Non-pigmented ciliary epithelial cell (primary cell): ENCODE measurements around the gene AZU1.
"Not testable (repeated sequence)": the region's sequence is repeated elsewhere in the genome, so short reads cannot be mapped to it uniquely, and the experiment has no call there.

Experiments
- DNase-seq: peaks from one replicate; pipeline ENCODE4 v3.0.0-alpha.2; 2010; ENCODE audit warnings: low read depth

The AZU1 gene

DNA sequence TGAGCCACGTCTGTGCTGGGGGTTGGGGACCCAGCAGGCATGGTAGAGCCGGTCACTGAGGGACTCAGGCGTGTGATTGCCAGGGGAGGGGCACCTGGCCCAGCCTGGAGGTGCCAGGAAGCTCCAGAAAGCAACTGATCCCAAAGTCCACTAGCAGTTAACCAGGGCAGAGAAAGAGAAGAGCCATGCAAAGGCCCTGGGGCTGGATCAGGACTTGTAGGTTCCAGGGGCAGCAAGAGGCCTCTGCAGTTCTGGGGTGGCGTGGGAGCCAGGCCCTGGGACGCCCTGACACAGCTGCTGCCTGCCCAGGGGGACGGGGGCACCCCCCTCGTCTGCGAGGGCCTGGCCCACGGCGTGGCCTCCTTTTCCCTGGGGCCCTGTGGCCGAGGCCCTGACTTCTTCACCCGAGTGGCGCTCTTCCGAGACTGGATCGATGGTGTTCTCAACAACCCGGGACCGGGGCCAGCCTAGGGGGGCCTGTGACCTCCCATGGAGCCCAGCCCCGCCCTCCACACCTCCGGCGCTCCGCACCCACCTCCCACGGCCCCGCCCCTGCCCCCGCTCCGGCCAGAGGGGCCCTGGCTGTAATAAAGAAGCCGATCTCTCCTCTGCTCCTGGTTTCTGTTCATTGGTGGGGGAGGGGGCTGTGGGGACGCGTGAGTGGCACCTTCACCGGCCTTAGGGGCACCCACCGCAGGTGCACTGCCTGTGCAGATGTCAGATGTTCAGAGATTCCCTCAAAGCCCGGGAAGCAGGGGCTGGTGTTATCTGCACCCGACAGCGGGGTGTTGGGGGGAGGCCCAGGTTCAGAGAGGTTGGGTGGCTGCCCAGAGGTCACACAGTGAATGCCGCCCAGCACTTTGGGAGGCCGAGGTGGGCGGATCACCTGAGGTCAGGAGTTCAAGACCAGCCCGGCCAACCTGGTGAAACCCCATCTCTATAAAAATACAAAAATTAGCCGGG is 4.1 kb downstream of the AZU1 start:
- DNase-seq: no peak

DNA sequence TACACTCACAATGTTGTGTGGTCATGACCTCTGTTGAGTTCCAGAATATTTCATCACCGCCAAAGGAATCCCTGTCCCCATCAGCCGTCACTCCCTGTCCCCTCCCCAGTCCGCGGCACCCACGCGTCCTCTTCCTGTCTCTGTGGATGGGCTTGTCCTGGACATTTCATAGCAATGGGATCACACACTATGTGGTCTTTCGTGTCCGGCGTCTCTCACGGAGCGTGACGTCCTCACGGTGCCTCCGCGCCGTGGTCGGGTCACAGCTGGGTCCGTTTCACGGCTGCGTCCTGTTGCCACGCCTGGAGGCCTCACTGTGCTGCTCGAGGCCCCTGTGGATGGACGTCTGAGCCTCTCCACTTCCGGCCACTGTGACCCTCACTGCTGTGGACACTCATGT is 6.6 kb downstream of the AZU1 start:
- DNase-seq: no peak

DNA sequence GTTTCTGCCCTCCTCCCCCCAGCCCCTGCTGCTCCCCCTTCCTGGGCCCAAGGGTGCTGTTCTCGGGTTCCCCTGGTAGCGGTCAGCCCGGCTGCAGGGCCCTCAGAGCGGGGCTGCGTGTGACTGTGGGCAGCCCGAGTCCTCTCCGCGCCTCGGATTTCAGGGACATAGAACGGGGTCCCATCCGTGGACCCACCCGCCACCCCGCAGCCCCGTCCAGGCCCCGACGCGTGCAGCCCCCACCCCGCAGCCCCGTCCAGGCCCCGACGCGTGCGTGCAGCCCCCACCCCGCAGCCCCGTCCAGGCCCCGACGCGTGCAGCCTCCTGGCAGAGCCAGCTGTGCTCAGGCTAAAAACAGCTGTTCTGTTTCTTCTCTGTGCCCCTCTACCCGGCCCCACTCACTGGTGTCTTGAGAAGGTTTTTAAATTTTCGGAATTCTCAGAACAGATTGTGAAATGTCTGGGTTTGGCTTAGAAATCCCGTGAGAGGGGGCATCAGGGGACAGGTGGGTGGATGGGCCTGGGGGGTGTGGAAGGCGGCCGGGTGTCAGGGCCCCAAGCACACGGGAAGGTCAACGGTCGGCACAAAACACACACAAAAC is 7.7 kb downstream of the AZU1 start:
- no peak for DNase-seq

DNA sequence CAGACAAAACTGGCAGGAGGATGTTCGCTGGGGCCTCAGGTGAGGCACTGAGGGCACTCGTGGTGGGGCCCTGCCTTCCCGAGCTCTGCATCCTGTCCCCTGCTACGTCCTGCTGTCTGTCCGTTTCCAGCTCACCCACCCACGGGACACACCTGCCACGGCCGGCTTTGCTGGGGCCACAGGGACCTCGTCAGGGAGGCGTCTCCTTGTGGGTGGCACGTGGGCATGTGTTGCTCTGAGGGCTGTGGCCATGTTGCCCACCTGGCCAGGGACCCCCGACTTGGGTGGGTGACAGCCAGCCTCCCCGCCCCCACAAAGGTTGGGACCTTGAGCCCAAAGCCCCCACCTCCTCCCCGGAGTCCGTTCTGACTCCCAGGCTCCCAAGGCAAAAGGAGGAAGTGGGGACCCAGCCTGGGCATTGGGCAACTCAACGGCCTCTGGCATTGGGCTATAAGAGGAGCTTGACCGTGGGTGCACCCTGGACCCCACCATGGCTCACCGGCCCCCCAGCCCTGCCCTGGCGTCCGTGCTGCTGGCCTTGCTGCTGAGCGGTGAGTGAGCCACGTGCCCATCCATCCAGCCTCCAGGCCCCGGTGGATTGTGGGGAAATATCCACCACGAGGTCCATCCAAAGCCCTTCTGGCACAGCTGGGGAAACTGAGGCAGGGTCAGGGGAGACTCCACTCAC is 13.0 kb downstream of the AZU1 start, which contains the start of gene PRTN3:
Gene PRTN3 (plus strand): TSS at position 481 of the 688 bp plus-strand sequence. CDS start 10 bp downstream, at position 491.
- DNase-seq: no peak

DNA sequence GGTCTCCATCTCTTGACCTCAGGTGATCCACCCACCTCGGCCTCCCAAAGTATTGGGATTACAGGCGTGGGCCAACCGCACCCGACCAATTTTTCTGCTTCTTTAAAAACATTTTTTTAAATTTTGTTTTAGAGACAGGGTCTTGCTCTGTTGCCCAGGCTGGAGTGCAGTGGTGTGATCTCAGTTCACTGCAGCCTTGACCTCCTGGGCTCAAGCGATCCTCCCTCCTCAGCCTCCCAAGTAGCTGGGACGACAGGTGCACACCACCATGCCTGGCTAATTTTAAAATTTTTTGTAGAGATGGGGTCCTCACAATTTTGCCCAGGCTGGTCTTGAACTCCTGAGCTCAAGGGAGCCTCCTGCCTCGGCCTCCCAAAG is 15.2 kb downstream of the AZU1 start:
- DNase-seq: not testable (repeated sequence)

DNA sequence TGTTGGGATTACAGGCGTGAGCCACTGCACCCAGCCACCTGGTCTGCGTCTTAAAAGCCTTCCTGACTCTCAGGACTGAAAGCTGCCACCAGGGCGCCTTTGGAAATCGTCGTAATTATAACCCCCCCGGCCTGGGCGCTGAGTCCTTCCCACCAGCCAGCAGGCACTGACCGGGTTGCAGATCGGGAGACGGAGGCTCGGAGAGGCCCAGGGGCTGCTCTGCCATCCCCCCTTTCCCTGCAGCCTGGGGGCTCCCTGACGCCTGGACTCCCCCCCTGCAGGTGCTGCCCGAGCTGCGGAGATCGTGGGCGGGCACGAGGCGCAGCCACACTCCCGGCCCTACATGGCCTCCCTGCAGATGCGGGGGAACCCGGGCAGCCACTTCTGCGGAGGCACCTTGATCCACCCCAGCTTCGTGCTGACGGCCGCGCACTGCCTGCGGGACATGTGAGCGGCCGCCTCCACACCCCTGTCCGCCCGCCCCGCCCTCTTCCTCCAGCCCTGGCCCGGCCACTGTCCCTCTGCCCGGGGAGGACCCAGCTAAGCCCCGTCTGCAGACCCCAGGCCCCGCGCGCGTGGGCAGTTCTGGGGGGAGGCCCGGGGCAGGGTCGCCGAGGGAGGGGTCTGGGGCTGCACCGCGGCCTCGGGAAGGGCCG is 15.7 kb downstream of the AZU1 start:
- DNase-seq: no peak

DNA sequence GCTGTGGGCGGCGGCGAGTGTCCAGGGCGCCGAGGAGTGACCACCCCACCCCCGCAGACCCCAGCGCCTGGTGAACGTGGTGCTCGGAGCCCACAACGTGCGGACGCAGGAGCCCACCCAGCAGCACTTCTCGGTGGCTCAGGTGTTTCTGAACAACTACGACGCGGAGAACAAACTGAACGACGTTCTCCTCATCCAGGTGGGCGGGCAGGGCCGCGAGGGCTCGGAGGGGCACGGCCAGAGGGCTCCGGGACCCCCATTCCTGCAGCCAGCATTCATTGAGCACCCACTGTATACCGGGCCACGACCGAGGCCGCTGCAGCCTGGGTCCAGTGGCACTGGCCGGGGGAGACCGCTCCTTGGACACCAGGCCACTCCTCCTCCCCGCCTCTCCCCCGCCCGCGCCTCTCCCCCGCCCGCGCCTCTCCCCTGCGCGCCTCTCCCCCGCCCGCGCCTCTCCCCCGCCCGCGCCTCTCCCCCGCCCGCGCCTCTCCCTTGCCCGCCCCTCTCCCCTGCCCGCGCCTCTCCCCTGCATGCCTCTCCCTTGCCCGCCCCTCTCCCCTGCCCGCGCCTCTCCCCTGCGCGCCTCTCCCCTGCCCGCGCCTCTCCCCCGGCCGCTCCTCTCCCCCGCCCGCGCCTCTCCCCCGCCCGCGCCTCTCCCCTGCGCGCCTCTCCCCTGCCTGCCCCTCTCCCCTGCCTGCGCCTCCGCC is 16.4 kb downstream of the AZU1 start:
- no peak for DNase-seq

DNA sequence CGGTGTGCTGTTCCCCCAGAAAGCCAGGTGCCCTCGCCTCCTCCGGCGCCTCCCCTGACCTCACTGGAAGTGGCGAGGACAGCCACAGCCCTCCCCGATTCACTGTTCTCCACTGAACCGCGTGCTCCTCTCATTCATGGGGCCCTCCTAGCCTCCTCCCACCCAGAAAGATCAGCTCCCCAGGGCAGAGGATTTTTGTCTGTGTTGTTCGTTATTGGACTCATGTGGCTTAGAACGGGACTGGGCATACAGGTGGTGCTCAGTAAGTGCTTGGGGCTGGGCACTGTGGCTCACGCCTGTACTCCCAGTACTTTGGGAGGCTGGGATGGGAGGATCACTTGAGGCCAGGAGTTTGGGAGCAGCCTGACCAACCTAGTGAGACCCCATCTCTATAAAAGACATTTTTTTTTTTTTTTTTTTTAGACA is 16.9 kb downstream of the AZU1 start:
- DNase-seq: no peak

DNA sequence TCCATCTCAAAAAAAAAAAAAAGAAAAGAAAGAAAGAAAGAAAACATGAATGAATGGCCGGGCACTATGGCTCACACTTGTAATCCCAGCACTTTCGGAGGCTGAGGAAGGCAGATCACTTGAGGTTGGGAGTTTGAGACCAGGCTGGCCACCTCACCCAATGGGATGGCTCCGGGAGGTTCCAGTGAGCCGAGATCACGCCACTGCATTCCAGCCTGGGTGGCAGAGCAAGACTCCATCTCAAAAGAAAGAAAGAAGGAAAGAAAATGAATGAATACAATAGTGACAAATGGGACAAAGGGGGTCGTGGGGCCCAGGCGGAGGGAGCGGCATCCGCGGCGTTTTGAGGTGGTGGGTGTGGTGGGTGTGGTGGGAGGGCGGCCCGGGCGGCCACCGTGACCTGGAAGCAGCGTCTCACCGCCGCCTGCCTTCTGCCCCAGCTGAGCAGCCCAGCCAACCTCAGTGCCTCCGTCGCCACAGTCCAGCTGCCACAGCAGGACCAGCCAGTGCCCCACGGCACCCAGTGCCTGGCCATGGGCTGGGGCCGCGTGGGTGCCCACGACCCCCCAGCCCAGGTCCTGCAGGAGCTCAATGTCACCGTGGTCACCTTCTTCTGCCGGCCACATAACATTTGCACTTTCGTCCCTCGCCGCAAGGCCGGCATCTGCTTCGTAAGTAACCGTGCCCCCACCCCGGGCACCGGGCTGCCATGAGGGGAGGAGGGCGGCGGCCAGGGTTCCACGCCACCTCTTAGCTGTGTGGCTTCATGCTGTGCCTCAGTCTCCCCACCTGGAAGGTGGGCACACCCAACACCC is 18.3 kb downstream of the AZU1 start:
- no peak for DNase-seq

DNA sequence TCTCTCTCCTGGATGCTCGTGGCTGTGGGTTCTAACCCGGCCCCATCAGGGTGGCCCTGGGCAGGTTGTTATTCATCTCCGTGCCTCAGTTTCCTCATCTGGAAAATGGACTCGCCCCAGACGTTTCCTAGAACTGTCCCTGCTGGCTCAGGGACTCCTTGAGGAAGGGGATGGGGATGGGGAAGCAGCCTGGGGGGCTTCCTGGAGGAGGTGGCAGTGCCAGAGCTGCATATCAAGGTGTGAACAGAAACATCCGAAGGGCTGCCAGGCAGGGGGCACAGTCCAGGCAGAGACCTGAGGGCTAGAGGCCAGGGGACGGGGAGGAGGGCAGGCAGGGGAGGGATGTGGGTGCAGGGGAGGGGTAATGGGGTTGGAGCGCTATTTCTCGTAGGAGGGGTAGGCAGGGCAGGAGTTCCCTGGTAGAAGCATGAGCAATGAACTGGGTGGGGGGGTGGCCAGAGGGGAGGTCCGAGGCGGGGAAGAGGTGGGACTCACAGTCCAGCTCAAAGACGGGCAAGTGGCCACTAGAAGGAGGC is 20.8 kb downstream of the AZU1 start:
- DNase-seq: no peak

DNA sequence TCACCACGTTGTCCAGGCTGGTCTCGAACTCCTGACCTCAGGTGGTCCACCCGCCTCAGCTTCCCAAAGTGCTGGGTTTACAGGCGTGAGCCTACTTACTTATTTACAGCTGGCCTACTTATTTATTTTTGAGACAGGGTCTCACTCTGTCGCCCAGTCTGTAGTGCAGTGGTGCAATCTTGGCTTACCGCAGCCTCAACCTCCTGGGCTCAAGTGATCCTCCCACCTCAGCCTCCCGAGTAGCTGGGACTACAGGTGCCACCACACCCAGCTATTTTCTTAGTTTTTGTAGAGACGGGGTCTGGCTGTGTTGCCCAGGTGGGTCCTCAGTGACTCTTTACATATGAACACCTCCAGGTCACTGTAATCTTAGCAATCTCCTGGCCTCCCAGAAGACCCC is 21.6 kb downstream of the AZU1 start:
- DNase-seq: not testable (repeated sequence)

DNA sequence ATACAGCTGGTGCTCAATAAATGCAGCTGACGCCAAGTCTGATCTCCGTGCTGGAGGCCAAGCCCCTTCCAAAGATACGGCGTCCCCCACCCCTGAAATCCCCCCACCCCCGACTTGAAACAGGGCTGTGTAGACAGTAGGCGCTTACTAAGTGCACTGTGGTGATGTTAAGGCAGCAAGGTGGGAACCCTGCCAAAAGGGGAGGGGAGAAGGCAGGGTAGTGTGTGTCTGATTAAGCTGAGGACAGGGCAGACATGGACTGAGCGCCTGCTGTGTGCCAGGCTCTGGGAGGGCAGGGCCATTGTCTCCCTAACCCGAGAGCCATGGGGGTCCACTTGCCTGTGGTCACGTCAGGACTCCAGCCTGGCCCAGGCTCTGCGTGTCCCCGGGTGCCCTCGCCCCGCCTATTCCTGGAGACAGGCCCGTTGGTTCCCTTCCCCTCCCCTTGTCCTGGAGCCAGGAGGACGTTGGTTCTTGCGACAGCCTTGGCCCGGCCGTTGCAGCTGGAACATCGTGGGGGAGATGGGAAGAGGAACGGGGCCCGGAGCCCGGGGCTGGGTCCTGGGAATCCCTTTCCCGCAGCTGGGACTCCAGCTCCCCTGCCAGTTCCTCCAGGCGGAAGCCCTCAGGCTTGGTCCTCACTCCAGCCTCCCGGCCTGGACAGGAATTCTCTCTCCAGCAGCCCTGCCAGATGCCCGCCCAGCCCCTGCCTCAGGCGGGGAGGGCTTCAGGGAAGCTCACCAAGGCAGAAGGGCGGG is 22.8 kb downstream of the AZU1 start:
- no peak for DNase-seq

DNA sequence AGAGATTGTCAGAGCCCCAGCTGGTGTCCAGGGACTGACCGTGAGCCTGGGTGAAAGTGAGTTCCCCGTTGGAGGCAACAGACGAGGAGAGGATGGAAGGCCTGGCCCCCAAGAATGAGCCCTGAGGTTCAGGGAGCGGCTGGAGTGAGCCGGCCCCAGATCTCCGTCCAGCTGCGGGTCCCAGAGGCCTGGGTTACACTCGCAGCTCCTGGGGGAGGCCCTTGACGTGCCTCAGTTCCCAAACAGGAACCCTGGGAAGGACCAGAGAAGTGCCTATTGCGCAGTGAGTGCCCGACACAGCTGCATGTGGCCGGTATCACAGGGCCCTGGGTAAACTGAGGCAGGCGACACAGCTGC is 23.3 kb downstream of the AZU1 start:
- DNase-seq: no peak

DNA sequence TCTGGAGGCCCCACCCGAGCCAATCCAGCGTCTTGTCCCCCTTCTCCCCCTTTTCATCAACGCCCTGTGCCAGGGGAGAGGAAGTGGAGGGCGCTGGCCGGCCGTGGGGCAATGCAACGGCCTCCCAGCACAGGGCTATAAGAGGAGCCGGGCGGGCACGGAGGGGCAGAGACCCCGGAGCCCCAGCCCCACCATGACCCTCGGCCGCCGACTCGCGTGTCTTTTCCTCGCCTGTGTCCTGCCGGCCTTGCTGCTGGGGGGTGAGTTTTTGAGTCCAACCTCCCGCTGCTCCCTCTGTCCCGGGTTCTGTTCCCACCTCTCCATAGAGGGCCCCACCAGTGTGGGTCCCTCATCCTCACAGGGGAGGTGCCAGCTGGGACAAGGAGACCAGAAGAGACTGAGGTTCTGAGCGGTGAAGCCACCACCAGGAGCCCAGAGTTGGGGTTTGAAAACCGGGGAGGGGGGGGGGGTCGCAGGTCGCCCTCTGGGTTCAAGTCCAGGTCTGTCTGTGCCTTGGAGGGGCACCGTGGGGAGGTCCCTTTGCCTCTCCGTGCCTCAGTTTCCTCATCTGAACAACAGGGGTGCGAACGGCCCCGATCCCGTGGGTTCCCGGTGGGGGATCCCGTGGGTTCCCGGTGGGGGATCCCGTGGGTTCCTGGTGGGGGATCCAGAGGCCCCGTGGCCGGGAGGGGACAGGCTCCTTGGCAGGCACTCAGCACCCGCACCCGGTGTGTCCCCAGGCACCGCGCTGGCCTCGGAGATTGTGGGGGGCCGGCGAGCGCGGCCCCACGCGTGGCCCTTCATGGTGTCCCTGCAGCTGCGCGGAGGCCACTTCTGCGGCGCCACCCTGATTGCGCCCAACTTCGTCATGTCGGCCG is 24.7 kb downstream of the AZU1 start, which contains the start of gene ELANE:
Gene ELANE (plus strand): TSS at position 168 of the 878 bp plus-strand sequence. CDS start 26 bp downstream, at position 194.
- no peak for DNase-seq

DNA sequence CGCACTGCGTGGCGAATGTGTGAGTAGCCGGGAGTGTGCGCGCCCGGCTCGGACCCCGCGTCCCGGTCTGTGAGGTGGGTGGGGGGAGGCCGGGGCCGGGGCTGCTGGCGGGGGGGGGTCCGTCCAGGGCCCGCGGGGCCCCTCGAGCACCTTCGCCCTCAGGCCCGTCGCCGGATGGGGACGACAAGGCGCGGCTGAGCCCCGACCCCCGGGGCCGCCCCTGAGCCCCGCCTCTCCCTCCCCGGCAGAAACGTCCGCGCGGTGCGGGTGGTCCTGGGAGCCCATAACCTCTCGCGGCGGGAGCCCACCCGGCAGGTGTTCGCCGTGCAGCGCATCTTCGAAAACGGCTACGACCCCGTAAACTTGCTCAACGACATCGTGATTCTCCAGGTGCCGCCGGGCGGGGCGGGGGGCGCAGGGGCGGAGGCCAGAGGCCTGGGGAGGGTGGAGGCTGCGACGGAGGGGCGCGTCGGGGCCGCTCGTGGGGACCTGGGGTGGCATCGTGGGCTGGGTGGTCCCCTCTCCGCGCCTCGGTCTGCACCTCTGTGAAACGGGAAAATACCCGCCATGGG is 25.5 kb downstream of the AZU1 start:
- no peak for DNase-seq

DNA sequence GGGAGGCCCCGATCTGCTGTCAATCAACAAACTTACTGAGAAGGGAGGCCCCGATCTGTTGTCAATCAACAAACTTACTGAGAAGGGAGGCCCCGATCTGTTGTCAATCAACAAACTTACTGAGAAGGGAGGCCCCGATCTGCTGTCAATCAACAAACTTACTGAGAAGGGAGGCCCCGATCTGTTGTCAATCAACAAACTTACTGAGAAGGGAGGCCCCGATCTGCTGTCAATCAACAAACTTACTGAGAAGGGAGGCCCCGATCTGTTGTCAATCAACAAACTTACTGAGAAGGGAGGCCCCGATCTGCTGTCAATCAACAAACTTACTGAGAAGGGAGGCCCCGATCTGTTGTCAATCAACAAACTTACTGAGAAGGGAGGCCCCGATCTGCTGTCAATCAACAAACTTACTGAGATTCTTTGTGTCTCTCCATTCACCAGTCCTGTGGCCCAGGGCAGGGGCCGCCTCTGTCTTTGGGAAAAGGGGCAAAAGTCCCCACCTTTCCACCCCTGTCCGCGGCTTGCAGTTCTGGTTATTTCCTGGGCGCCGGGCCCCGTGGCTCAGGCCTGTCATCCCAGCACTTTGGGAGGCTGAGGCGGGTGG is 26.1 kb downstream of the AZU1 start:
- DNase-seq: not testable (repeated sequence)

DNA sequence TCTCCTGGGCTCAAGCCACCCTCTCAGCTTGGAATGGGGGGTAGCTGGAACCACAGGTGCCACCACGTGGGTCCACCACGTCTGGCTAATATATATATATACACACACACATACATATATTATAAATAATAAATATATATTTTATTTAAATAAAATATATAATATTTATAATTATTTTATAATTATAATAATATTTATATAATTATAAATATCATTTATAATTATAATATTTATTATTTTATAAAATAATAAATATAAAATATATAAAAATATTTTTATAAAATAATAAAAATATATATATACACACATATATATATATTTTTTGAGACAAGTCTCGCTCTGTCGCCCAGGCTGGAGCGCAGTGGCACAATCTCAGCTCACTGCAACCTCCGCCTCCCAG is 26.9 kb downstream of the AZU1 start:
- DNase-seq: no peak

DNA sequence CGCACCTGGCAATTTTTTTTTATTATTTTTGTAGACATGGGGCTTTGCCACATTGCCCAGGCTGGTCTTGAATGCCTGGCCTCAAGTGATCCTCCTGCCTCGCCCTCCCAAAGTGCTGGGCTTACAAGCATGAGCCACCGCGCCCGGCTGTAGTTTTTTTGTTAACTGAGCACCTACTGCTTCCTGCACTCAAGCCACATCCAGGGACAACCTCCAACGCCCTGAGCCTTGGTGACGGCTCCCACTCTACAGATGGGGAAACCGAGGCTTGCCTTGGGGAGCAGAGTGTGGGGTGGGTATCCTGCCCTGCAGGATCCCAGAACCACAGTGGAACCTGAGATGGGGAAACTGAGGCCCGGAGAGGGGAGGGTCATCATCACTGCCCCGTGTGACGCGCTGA is 27.5 kb downstream of the AZU1 start:
- DNase-seq: no peak
